HCT116 (cell line): ENCODE results near the gene LARP1.

Experiments
- CEBPB ChIP-seq: IDR thresholded peaks from 2 replicates; pipeline ENCODE4 v1.6.1; 2012; ENCODE audit warnings: low read depth
- CTCF ChIP-seq, 3 experiments: fragments of 200-600 bp in 1 of 3; sonication (generic) in 1 of 3; IDR thresholded peaks in 2 of 3; conservative IDR thresholded peaks in 1 of 3; 2 replicates each; pipeline ENCODE4 v1.5.1; 2012 to 2017; ENCODE audit warnings: low read depth in 2 of 3, low read length in 2 of 3, antibody characterized with exemption in 1 of 3, borderline replicate concordance in 1 of 3, control low read depth in 1 of 3, mild to moderate bottlenecking in 1 of 3, mixed read lengths in 1 of 3, mixed run types in 1 of 3, moderate library complexity in 1 of 3; ENCODE audit not compliant: insufficient read depth in 1 of 3
- JUND ChIP-seq: IDR thresholded peaks from 2 replicates; pipeline ENCODE4 v1.6.1; 2012
- POLR2A ChIP-seq: IDR thresholded peaks from 2 replicates; pipeline ENCODE4 v1.7.0; 2011; ENCODE audit warnings: borderline replicate concordance; ENCODE audit not compliant: insufficient read depth, insufficient read length; ENCODE audit errors: extremely low read depth
- RAD21 ChIP-seq: IDR thresholded peaks from 2 replicates; pipeline ENCODE4 v1.6.1; 2012; ENCODE audit warnings: low read depth, mild to moderate bottlenecking
- SIN3A ChIP-seq: IDR thresholded peaks from 2 replicates; pipeline ENCODE4 v1.6.1; 2012; ENCODE audit warnings: low read depth
- YY1 ChIP-seq: IDR thresholded peaks from 2 replicates; pipeline ENCODE4 v1.6.1; 2011; ENCODE audit warnings: low read length, low read depth, moderate library complexity, mild to moderate bottlenecking; ENCODE audit not compliant: insufficient replicate concordance; ENCODE audit errors: extremely low read depth
- ZFX ChIP-seq: fragments of 450-650 bp; IDR thresholded peaks from 2 replicates; pipeline ENCODE4 v1.6.1; 2017
- ZNF274 ChIP-seq: fragments of 200-500 bp; sonication (Bioruptor generic); IDR thresholded peaks from 2 replicates; pipeline ENCODE4 v1.6.1; 2014; ENCODE audit warnings: mild to moderate bottlenecking, low read depth, low read length, inconsistent platforms
- TF ChIP-seq, protein P1 (sequence below): IDR thresholded peaks from 2 replicates; pipeline ENCODE4 v1.6.1; 2012; ENCODE audit warnings: low read depth

GRCh38 chr5:154778534-154778933 is 23.4 kb downstream of the LARP1 start:
- no peak for TF ChIP-seq POLR2A
- TF ChIP-seq CTCF (IDR thresholded peaks at IDR 0.05 in 2 of 3, conservative IDR thresholded peaks at IDR 0.05 in 1 of 3; ENCODE audit: borderline replicate concordance in 1 of 3, insufficient read depth in 1 of 3, low read depth in 2 of 3, low read length in 2 of 3), result no peak
- 0 out of 2 replicates have a peak, but pooled peaks have one; percentile 16 for TF ChIP-seq SIN3A
- no peak for TF ChIP-seq JUND
- no peak for TF ChIP-seq RAD21
- no peak for TF ChIP-seq YY1
- TF ChIP-seq ZNF274, result no peak
- TF ChIP-seq CEBPB, result no peak
- TF ChIP-seq, protein P1, sequence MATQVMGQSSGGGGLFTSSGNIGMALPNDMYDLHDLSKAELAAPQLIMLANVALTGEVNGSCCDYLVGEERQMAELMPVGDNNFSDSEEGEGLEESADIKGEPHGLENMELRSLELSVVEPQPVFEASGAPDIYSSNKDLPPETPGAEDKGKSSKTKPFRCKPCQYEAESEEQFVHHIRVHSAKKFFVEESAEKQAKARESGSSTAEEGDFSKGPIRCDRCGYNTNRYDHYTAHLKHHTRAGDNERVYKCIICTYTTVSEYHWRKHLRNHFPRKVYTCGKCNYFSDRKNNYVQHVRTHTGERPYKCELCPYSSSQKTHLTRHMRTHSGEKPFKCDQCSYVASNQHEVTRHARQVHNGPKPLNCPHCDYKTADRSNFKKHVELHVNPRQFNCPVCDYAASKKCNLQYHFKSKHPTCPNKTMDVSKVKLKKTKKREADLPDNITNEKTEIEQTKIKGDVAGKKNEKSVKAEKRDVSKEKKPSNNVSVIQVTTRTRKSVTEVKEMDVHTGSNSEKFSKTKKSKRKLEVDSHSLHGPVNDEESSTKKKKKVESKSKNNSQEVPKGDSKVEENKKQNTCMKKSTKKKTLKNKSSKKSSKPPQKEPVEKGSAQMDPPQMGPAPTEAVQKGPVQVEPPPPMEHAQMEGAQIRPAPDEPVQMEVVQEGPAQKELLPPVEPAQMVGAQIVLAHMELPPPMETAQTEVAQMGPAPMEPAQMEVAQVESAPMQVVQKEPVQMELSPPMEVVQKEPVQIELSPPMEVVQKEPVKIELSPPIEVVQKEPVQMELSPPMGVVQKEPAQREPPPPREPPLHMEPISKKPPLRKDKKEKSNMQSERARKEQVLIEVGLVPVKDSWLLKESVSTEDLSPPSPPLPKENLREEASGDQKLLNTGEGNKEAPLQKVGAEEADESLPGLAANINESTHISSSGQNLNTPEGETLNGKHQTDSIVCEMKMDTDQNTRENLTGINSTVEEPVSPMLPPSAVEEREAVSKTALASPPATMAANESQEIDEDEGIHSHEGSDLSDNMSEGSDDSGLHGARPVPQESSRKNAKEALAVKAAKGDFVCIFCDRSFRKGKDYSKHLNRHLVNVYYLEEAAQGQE, result no peak
- no peak for TF ChIP-seq ZFX
